HG02870 (cell line): ENCODE results near the gene IFT74.

Experiments
- ATAC-seq: cut with Tn5 transposase; IDR thresholded peaks from one replicate; pipeline ENCODE4 v1.9.1; 2021; ENCODE audit warnings: mild to moderate bottlenecking, moderate library complexity; ENCODE audit not compliant: unreplicated experiment

IFT74 gene

GRCh38 chr9:26973989-26974388 lies 17.8 kb downstream of the IFT74 start:
- no peak for ATAC-seq

DNA sequence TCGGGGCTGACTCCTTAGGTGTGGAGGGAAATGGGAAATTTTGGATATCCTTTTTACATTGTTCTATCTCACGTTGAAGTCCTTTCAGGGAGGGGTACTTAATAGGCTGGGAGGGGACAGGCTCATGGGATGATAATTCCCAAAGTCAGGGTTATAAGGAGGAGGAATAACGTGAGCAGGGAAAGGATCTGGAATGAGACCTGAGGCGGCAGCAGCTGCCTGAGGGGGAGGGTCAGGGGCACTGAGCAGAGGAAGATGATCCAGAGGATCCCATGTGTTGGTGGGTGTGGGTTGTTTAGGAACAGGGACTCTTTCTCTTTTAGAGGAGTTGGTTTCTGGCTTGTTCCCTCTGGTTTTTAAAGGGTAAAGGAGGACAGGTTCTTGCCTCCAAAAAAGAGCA lies 18.7 kb downstream of the IFT74 start:
- ATAC-seq = no peak

DNA sequence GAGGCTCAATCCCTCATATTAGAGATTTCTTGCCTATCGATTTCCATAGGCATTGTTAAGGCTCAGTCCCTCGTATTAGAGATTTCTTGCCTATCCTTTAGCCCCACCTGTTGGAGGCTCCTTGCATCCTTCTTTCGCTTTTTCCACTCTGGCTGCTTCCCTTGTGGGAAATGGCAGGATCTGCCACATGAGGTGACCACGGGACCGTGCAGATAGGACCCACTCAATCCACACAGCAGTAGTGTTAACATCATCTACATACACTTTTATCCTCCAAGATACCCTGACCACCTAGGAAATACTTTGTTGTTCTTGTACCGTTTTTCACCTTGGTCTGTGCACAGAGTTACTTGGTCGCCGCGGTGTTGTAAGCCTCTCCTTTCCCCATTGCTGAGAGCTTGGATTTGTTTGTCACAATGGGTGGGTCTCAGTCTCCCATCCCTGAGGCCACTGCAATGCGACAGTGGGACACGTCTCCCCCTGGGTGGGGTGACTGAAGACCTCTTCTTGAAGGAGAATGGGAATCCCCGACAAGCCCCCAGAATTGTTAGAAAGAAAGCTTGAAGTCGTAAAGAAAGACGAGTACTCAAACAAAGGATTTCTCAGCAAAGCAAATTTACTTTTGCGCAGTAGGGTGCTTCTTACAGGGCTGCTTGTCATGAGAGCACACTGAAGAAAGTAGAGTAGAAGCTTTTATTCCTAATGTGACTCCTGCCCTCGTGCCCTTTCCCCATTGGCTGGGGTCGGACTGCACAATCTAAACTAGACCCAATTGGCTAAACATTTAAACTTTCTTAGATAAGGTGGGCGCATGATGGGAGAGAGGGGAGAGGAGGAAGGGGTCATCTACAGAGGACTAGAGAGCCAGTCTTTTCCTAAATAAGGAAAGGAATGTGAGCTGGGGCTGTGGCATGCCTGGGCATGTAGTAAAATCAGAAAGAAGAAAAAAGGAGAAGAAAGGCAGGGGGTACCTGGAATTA lies 19.8 kb downstream of the IFT74 start:
- no peak for ATAC-seq

GRCh38 chr9:26983340-26983739 lies 27.1 kb downstream of the IFT74 start:
- ATAC-seq = peak; percentile 57

DNA sequence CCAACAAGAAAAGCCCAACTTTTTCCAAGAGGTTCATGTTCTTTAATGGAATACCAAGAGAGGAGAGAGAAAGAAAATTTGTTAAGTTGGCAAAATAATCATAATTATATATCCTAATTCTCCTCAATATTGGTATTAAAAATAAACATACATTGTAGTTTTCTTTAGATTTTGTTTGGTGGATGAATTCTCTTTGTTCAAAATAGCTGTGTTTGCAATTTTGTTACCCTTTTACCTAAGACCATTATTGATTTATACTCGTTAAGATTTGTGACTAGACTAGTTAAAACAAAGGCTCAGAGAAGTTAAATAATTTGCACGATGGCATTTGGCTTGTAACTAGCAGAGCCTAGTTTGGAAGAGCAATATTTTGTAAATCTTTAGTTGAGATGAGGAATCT lies 39.6 kb downstream of the IFT74 start:
- ATAC-seq = no peak

GRCh38 chr9:27003426-27004077 lies 47.3 kb downstream of the IFT74 start:
- ATAC-seq = no peak

- no peak for ATAC-seq
These were observed 49.3 kb downstream of the IFT74 start, which contains the start of gene LRRC19 for GRCh38 chr9:27005491-27005890. Gene LRRC19, minus strand, starts transcription at chr9:27005672. Its CDS starts 5,978 bp downstream, at chr9:26999694.

DNA sequence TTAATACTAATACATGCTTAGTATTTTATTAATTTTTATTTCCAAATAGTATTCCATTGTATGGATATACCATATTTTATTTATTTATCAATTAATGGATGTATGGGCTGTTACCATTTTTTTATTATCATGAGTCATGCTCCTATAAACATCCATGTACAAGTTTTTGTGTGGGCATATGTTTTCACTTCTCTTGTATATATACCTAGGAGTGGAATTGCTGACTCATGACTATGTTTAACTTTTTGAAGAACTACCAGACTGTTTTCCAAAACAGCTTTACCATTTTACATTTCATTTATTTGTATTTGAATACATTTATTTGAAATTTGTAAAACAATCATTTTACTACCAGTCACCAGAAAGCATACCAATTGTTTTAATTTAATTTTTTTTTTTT lies 63.4 kb downstream of the IFT74 start:
- no peak for ATAC-seq

DNA sequence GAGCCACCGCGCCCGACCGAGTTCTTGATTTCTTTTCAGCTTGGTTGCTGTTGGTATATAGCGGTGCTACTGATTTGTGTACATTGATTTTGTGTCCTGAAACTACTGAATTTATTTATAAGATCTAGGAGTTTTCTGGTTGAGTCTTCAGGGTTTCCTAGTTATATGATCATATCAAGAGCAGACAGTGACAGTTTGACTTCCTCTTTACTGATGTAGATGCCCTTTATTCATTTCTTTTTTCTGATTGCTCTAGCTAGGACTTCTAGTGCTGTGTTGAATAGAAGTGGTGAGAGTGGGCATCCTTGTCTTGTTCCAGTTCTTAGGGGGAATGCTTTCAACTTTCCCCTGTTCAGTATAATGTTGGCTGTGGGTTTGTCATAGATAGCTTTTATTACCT lies 66.7 kb downstream of the IFT74 start:
- no peak for ATAC-seq

- no peak for ATAC-seq
These were observed 73.0 kb downstream of the IFT74 start for GRCh38 chr9:27029186-27029585.

DNA sequence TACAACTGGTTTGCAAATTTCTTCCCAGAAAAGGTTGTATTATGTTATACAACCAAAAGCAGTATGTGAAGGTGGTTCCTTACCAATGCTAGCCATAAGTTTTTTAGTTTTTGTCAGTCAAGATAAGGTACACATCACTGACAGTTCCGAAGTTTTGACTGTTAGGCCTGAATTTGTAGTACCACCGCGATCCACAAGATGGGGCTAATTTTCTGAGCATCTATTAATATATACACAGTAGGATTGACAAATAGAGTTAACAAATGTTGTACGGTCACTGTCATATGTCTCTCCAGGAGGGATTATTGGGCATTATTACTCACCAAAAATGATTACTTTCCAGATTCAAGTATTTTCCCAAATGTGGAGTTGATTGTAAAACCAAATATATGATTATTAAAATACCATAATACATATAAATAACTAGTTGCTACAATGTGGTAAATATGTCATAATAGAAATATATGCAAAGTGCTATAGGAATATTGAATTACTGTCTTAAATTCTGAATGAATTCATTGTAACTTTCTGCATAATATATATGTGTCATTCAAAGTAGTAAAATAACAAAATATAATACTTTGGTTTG lies 77.7 kb downstream of the IFT74 start:
- peak; percentile 91 for ATAC-seq

DNA sequence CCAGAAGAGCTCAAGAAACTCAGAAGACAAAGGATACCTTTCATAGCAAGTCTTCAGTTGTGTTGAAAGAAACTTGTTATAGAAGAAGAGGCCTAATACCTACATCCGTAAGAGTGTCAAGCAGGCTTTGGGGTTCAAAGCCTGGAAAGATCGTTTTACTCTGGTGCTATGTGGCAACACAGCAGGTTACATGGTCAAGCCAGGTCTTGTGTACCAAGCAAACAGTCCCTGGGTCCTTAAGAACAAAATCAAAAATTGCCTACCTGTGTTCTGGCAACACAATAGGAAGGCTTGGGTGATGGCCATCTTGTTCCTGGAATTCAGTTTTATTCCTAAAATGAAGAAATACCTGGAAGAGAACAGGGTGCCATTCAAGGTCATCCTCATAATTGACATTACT lies 81.3 kb downstream of the IFT74 start:
- no peak for ATAC-seq

DNA sequence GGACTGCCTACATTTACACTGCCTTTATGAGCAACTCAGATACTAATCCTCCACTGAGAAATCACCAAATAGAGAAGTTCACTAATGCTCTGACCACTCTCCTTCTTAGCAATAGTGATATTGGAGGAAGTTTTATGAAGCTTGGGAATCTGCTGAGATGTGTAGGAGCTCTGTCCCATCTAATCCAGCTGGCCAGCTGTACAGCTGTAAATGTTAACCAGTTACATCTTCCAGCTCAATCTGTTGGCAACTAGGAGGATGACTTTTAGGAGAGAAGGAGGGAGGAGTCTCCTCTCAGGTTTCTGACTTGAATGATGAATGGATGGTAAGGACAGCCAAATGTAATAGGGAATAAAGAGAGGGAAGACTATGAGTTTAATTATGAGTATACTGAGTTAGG lies 85.5 kb downstream of the IFT74 start:
- ATAC-seq = no peak

DNA sequence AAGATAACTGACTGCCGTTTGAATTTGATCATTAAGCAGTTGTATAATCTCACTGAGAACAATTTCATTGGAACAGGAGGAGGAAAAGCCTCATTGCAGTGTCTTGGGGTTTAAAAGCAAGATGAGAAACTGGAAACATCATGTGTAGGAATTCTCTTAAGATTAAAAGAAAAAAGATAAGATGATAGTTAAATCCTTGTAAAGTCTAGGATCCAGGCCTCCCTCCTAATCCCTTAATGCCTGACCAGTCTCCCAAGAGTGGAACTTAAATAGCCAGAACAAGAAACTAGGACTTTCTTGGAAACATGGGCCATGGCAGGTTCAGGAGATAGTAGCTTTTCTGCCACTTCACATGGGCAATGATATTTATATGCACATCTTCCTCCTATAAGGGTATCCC lies 86.3 kb downstream of the IFT74 start:
- no peak for ATAC-seq

GRCh38 chr9:27043176-27043575 lies 87.0 kb downstream of the IFT74 start:
- no peak for ATAC-seq

- no peak for ATAC-seq
These were observed 90.9 kb downstream of the IFT74 start for GRCh38 chr9:27047136-27047535.

GRCh38 chr9:27053369-27054022 lies 97.3 kb downstream of the IFT74 start:
- ATAC-seq = no peak

DNA sequence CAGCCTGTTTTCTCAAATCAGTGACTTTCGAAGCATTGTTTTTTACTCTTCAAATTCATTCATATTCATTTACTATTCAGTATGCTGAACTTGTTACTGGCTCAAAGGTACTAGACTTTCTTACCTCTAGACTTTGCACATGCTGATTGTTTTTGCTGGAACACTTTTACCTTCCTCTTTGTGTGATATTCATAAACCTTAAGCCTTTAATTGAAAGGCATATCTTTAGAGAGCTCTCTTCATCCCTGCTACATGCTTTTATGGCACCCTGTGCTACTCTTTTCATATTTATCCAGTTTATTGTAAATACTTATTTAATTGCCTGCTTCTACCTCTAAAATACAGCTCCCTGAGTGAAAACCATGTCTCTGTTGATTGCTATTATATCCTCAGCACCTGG lies 97.9 kb downstream of the IFT74 start:
- no peak for ATAC-seq

DNA sequence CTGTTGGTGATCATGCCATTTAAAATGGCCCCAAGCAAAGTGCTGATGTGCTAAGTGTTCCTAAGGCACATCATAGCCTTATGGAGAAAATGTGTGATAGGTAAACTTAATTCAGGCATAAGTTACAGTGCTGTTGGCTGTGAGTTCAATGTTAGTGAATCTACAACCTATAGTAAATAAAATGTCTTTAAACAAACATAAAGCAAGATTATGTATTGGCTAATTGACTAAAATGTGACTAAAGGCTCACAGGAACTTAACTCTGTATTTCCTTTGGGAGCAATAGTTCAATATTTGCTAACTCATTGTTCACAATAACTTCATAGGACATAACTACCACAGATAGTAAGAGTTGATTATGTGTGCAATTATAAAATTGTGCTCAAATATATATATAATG lies 98.6 kb downstream of the IFT74 start:
- ATAC-seq = no peak

DNA sequence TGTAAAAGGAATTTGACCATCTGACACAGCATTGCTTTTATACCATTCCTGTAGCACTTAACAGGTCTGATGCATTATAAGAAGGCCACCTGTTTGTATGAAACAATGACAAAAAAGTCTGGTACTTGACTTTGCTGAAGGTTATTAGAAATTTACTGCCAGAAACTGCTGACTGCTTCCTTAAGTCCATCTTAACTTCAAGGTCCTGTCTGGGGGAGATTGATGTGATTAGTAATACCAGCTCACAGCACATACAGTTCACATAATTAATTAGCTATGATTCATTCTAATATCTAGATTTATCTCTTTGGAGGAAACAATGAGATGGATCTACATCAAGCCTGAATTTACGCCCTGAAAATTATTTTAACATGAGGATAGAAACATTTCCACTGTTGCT lies 103.2 kb downstream of the IFT74 start:
- ATAC-seq = no peak

GRCh38 chr9:27059907-27060306 lies 103.7 kb downstream of the IFT74 start:
- ATAC-seq = no peak
